WTC11 (cell line): Measurements from ENCODE around the gene PLAGL1. TPM values are rescaled to one million over a fixed set of nuclear protein-coding genes. Genes with fewer than 3 reads are reported as not detected.

Source experiments
- ATAC-seq: fragments of 200-7000 bp; cut with Tn5 transposase; 2 replicates; pipeline ENCODE4 v1.10.0; 2021; ENCODE audit warnings: mild to moderate bottlenecking, moderate library complexity
- CTCF ChIA-PET: fragments of 300-600 bp; sonication (Branson Sonifier 250); formaldehyde crosslinking; loops from one replicate; lab custom pipeline; 2021; ENCODE audit warnings: antibody characterized with exemption; lab: Charles Lee
- POLR2A ChIA-PET: fragments of 350-600 bp; sonication (Branson Sonifier 250); formaldehyde crosslinking; loops from one replicate; lab custom pipeline; 2021; ENCODE audit warnings: antibody characterized with exemption; lab: Charles Lee
- DNase-seq: peaks from one replicate; pipeline ENCODE4 v3.0.0; 2021; ENCODE audit warnings: low spot score
- H3K27ac Mint-ChIP-seq: 2 replicates; pipeline ENCODE4 v1.8.0; 2021; ENCODE audit warnings: mixed read lengths
- H3K27me3 Mint-ChIP-seq: 2 replicates; pipeline ENCODE4 v1.8.0; 2021; ENCODE audit warnings: low read depth, mild to moderate bottlenecking, moderate library complexity, mixed read lengths
- H3K36me3 Mint-ChIP-seq: 2 replicates; pipeline ENCODE4 v1.8.0; 2021; ENCODE audit warnings: mixed read lengths
- H3K4me1 Mint-ChIP-seq: 2 replicates; pipeline ENCODE4 v1.8.0; 2022; ENCODE audit warnings: mixed read lengths
- H3K4me3 Mint-ChIP-seq: 2 replicates; pipeline ENCODE4 v1.8.0; 2021; ENCODE audit warnings: mild to moderate bottlenecking, moderate library complexity, mixed read lengths
- H3K9me3 Mint-ChIP-seq: 2 replicates; pipeline ENCODE4 v1.8.0; 2021; ENCODE audit warnings: mixed read lengths
- GRHL2 ChIP-seq: fragments of 250-450 bp; sonication (Bioruptor Pico); IDR thresholded peaks from 2 replicates; pipeline ENCODE4 v1.8.0; 2022; ENCODE audit warnings: mild to moderate bottlenecking, moderate library complexity; ENCODE audit not compliant: insufficient replicate concordance, severe bottlenecking
- KAT7 ChIP-seq: sonication (generic); formaldehyde crosslinking; IDR thresholded peaks from 2 replicates; pipeline ENCODE4 v1.8.1; 2023; ENCODE audit warnings: missing genetic modification reagents, mild to moderate bottlenecking, borderline replicate concordance
- MXD4 ChIP-seq: fragments of 250-450 bp; sonication (Bioruptor Pico); IDR thresholded peaks from 2 replicates; pipeline ENCODE4 v1.8.0; 2021; ENCODE audit warnings: mild to moderate bottlenecking, moderate library complexity, borderline replicate concordance
- NFE2L1 ChIP-seq: sonication (generic); formaldehyde crosslinking; IDR thresholded peaks from 2 replicates; pipeline ENCODE4 v1.8.1; 2023; ENCODE audit warnings: missing genetic modification reagents
- PRRX2 ChIP-seq: fragments of 250-450 bp; sonication (Bioruptor Pico); IDR thresholded peaks from 2 replicates; pipeline ENCODE4 v1.8.0; 2021; ENCODE audit warnings: mild to moderate bottlenecking
- SMAD4 ChIP-seq: sonication (generic); formaldehyde crosslinking; IDR thresholded peaks from 2 replicates; pipeline ENCODE4 v1.8.0; 2022; ENCODE audit warnings: mild to moderate bottlenecking, missing genetic modification reagents
- ZNF138 ChIP-seq: sonication (generic); formaldehyde crosslinking; conservative IDR thresholded peaks from 2 replicates; pipeline ENCODE4 v1.8.1; 2022; ENCODE audit warnings: mild to moderate bottlenecking, moderate library complexity, missing genetic modification reagents
- ZNF396 ChIP-seq: fragments of 250-450 bp; sonication (Bioruptor Pico); IDR thresholded peaks from 2 replicates; pipeline ENCODE4 v1.8.0; 2021; ENCODE audit warnings: mild to moderate bottlenecking, moderate library complexity, borderline replicate concordance
- total RNA-seq: library from RNA; stranded (reverse); gene quantifications from 3 replicates; pipeline ENCODE4 v1.2.3, GENCODE V29; 2021
- TF ChIP-seq, protein P1 (sequence below): sonication (generic); formaldehyde crosslinking; IDR thresholded peaks from 2 replicates; pipeline ENCODE4 v1.8.1; 2023; ENCODE audit warnings: mild to moderate bottlenecking, missing genetic modification reagents, moderate library complexity
- TF ChIP-seq, protein P2 (sequence below): sonication (generic); formaldehyde crosslinking; IDR thresholded peaks from 2 replicates; pipeline ENCODE4 v1.8.1; 2022; ENCODE audit warnings: mild to moderate bottlenecking, moderate library complexity, missing genetic modification reagents
- TF ChIP-seq, protein P3 (sequence below): sonication (generic); formaldehyde crosslinking; IDR thresholded peaks from 2 replicates; pipeline ENCODE4 v1.8.0; 2022; ENCODE audit warnings: mild to moderate bottlenecking, missing genetic modification reagents
- TF ChIP-seq, protein P4 (sequence below): fragments of 250-450 bp; sonication (Bioruptor Pico); IDR thresholded peaks from 2 replicates; pipeline ENCODE4 v1.9.0; 2021; ENCODE audit warnings: mild to moderate bottlenecking, borderline replicate concordance
- TF ChIP-seq, protein P5 (sequence below): sonication (generic); formaldehyde crosslinking; IDR thresholded peaks from 2 replicates; pipeline ENCODE4 v1.8.1; 2023; ENCODE audit warnings: mild to moderate bottlenecking, missing genetic modification reagents, borderline replicate concordance
- TF ChIP-seq, protein P6 (sequence below): fragments of 250-450 bp; sonication (Bioruptor Pico); conservative IDR thresholded peaks from 2 replicates; pipeline ENCODE4 v1.9.0; 2021; ENCODE audit warnings: mild to moderate bottlenecking
- TF ChIP-seq, protein P7 (sequence below): sonication (generic); formaldehyde crosslinking; IDR thresholded peaks from 2 replicates; pipeline ENCODE4 v1.8.0; 2023; ENCODE audit warnings: missing genetic modification reagents, mild to moderate bottlenecking, borderline replicate concordance
- TF ChIP-seq, protein P8 (sequence below): sonication (generic); formaldehyde crosslinking; IDR thresholded peaks from 2 replicates; pipeline ENCODE4 v1.8.0; 2022; ENCODE audit warnings: mild to moderate bottlenecking, missing genetic modification reagents

Gene PLAGL1
- total RNA-seq, 1 experiment from 2014 or later: 1.6 TPM

DNA sequence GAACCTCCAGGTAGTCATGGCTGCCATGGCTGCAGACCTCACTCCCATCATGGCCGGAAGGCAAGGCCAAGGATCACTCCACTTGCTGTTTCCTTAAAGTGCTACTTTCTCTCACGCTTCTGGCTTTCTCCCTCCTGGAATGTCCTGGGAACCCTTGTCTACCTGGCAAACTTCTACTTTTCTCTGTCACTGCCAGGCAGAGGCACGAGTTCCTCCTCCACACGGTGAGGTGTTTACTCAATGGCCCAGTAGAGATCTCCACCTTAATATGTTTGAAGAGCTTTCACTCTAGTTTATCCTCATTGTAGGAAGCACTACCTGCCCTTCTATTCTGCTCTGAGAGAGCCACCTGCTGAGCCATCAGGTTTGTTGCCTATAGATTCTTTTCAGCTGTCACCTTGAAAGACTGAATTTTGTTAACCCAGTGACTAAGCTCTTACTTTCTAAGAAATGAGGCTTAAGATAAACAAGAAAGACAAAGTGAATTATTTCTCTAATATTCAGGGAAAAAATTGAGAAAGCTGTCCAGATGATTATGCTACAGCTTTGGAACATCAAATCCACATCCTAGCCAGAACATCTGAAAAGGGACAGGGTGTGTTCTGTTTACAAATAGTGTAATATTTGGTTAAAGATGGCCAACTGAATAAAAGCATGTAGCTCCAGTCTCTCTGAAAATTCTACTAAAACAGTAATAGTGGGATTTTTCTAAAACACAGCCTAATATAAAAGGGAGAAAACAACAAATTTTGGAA, 54.9 kb downstream of the PLAGL1 start:
- Mint-ChIP-seq H3K27me3 (peaks cover 45% of the 10 kb centered on the region), H3K4me3 (no peak overlapping the region), H3K4me1 (peaks cover 24% of the 10 kb centered on the region), H3K27ac (no peak overlapping the region), H3K9me3 (peaks cover 9% of the 10 kb centered on the region; the same call in 1 of the 2 replicates), H3K36me3 (peaks cover under 1% of the 10 kb centered on the region; the same call in 1 of the 2 replicates)
- POLR2A ChIA-PET: no interaction called here
- ATAC-seq (no peak), DNase-seq (no peak)
- CTCF ChIA-PET: interaction anchor here (0.9 to 2.5 kb wide), 9 partner anchors 10 to 377 kb away, joined by 3 to 36 read pairs (median 10); no protein-coding TSS in a partner anchor
- TF ChIP-seq, protein P1, sequence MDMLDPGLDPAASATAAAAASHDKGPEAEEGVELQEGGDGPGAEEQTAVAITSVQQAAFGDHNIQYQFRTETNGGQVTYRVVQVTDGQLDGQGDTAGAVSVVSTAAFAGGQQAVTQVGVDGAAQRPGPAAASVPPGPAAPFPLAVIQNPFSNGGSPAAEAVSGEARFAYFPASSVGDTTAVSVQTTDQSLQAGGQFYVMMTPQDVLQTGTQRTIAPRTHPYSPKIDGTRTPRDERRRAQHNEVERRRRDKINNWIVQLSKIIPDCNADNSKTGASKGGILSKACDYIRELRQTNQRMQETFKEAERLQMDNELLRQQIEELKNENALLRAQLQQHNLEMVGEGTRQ: no peak
- TF ChIP-seq PRRX2 (CRISPR knock-in tag) (no peak), ZNF138 (CRISPR knock-in tag) (no peak), MXD4 (CRISPR knock-in tag) (no peak), KAT7 (CRISPR knock-in tag) (no peak), GRHL2 (CRISPR knock-in tag) (no peak), ZNF396 (CRISPR knock-in tag) (no peak), SMAD4 (no peak), NFE2L1 (CRISPR knock-in tag) (no peak)
- TF ChIP-seq, protein P2, sequence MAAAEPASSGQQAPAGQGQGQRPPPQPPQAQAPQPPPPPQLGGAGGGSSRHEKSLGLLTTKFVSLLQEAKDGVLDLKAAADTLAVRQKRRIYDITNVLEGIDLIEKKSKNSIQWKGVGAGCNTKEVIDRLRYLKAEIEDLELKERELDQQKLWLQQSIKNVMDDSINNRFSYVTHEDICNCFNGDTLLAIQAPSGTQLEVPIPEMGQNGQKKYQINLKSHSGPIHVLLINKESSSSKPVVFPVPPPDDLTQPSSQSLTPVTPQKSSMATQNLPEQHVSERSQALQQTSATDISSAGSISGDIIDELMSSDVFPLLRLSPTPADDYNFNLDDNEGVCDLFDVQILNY: no peak
- TF ChIP-seq, protein P3, sequence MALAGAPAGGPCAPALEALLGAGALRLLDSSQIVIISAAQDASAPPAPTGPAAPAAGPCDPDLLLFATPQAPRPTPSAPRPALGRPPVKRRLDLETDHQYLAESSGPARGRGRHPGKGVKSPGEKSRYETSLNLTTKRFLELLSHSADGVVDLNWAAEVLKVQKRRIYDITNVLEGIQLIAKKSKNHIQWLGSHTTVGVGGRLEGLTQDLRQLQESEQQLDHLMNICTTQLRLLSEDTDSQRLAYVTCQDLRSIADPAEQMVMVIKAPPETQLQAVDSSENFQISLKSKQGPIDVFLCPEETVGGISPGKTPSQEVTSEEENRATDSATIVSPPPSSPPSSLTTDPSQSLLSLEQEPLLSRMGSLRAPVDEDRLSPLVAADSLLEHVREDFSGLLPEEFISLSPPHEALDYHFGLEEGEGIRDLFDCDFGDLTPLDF: no peak
- TF ChIP-seq, protein P4, sequence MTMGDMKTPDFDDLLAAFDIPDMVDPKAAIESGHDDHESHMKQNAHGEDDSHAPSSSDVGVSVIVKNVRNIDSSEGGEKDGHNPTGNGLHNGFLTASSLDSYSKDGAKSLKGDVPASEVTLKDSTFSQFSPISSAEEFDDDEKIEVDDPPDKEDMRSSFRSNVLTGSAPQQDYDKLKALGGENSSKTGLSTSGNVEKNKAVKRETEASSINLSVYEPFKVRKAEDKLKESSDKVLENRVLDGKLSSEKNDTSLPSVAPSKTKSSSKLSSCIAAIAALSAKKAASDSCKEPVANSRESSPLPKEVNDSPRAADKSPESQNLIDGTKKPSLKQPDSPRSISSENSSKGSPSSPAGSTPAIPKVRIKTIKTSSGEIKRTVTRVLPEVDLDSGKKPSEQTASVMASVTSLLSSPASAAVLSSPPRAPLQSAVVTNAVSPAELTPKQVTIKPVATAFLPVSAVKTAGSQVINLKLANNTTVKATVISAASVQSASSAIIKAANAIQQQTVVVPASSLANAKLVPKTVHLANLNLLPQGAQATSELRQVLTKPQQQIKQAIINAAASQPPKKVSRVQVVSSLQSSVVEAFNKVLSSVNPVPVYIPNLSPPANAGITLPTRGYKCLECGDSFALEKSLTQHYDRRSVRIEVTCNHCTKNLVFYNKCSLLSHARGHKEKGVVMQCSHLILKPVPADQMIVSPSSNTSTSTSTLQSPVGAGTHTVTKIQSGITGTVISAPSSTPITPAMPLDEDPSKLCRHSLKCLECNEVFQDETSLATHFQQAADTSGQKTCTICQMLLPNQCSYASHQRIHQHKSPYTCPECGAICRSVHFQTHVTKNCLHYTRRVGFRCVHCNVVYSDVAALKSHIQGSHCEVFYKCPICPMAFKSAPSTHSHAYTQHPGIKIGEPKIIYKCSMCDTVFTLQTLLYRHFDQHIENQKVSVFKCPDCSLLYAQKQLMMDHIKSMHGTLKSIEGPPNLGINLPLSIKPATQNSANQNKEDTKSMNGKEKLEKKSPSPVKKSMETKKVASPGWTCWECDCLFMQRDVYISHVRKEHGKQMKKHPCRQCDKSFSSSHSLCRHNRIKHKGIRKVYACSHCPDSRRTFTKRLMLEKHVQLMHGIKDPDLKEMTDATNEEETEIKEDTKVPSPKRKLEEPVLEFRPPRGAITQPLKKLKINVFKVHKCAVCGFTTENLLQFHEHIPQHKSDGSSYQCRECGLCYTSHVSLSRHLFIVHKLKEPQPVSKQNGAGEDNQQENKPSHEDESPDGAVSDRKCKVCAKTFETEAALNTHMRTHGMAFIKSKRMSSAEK (CRISPR knock-in tag): no peak
- TF ChIP-seq, protein P5, sequence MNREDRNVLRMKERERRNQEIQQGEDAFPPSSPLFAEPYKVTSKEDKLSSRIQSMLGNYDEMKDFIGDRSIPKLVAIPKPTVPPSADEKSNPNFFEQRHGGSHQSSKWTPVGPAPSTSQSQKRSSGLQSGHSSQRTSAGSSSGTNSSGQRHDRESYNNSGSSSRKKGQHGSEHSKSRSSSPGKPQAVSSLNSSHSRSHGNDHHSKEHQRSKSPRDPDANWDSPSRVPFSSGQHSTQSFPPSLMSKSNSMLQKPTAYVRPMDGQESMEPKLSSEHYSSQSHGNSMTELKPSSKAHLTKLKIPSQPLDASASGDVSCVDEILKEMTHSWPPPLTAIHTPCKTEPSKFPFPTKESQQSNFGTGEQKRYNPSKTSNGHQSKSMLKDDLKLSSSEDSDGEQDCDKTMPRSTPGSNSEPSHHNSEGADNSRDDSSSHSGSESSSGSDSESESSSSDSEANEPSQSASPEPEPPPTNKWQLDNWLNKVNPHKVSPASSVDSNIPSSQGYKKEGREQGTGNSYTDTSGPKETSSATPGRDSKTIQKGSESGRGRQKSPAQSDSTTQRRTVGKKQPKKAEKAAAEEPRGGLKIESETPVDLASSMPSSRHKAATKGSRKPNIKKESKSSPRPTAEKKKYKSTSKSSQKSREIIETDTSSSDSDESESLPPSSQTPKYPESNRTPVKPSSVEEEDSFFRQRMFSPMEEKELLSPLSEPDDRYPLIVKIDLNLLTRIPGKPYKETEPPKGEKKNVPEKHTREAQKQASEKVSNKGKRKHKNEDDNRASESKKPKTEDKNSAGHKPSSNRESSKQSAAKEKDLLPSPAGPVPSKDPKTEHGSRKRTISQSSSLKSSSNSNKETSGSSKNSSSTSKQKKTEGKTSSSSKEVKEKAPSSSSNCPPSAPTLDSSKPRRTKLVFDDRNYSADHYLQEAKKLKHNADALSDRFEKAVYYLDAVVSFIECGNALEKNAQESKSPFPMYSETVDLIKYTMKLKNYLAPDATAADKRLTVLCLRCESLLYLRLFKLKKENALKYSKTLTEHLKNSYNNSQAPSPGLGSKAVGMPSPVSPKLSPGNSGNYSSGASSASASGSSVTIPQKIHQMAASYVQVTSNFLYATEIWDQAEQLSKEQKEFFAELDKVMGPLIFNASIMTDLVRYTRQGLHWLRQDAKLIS (CRISPR knock-in tag): no peak
- TF ChIP-seq, protein P6, sequence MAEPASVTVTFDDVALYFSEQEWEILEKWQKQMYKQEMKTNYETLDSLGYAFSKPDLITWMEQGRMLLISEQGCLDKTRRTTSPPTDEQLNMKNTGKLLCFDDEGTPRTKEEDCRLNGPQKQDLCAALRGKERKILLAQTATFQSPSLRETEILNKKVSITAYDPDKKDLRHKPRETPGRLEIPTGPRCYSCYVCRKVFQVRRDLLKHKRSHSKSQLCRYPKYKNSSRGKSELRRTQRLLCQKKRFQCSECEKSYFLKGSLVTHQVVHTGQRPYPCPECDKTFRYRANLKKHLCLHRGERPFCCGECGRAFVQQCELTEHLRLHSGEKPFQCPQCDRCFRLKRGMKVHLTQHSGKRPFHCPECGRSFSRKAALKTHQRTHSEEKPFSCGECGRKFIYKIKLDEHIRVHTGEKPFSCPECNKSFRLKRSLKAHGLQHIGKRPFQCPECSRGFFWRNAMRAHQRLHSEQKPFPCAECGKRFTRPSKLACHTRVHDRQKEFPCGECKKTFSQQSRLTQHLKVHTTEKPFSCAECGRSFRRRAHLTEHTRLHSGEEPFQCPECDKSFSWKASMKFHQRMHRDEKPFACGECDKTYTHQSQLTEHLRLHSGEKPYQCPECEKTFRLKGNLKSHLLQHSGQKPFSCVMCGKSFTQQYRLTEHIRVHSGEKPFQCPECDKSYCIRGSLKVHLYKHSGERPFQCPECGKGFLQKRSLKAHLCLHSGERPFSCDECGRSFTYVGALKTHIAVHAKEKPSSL: no peak
- TF ChIP-seq, protein P7, sequence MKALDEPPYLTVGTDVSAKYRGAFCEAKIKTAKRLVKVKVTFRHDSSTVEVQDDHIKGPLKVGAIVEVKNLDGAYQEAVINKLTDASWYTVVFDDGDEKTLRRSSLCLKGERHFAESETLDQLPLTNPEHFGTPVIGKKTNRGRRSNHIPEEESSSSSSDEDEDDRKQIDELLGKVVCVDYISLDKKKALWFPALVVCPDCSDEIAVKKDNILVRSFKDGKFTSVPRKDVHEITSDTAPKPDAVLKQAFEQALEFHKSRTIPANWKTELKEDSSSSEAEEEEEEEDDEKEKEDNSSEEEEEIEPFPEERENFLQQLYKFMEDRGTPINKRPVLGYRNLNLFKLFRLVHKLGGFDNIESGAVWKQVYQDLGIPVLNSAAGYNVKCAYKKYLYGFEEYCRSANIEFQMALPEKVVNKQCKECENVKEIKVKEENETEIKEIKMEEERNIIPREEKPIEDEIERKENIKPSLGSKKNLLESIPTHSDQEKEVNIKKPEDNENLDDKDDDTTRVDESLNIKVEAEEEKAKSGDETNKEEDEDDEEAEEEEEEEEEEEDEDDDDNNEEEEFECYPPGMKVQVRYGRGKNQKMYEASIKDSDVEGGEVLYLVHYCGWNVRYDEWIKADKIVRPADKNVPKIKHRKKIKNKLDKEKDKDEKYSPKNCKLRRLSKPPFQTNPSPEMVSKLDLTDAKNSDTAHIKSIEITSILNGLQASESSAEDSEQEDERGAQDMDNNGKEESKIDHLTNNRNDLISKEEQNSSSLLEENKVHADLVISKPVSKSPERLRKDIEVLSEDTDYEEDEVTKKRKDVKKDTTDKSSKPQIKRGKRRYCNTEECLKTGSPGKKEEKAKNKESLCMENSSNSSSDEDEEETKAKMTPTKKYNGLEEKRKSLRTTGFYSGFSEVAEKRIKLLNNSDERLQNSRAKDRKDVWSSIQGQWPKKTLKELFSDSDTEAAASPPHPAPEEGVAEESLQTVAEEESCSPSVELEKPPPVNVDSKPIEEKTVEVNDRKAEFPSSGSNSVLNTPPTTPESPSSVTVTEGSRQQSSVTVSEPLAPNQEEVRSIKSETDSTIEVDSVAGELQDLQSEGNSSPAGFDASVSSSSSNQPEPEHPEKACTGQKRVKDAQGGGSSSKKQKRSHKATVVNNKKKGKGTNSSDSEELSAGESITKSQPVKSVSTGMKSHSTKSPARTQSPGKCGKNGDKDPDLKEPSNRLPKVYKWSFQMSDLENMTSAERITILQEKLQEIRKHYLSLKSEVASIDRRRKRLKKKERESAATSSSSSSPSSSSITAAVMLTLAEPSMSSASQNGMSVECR: no peak
- TF ChIP-seq, protein P8, sequence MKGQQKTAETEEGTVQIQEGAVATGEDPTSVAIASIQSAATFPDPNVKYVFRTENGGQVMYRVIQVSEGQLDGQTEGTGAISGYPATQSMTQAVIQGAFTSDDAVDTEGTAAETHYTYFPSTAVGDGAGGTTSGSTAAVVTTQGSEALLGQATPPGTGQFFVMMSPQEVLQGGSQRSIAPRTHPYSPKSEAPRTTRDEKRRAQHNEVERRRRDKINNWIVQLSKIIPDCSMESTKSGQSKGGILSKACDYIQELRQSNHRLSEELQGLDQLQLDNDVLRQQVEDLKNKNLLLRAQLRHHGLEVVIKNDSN (CRISPR knock-in tag): no peak
